Smooth muscle cell of trachea (primary cell): Measurements from ENCODE around the gene ARHGAP8. TPM values are rescaled to one million over a fixed set of nuclear protein-coding genes. Genes with fewer than 3 reads are reported as not detected.

Experiments
- total RNA-seq: library from RNA; depleted of rRNA; stranded (reverse); fragments of >200 nt; gene quantifications from 2 replicates; pipeline ENCODE4 v1.2.1, GENCODE V29; 2014

ARHGAP8 gene
- total RNA-seq = 1.2 TPM in 1 of 2 replicates, not detected in the other

DNA sequence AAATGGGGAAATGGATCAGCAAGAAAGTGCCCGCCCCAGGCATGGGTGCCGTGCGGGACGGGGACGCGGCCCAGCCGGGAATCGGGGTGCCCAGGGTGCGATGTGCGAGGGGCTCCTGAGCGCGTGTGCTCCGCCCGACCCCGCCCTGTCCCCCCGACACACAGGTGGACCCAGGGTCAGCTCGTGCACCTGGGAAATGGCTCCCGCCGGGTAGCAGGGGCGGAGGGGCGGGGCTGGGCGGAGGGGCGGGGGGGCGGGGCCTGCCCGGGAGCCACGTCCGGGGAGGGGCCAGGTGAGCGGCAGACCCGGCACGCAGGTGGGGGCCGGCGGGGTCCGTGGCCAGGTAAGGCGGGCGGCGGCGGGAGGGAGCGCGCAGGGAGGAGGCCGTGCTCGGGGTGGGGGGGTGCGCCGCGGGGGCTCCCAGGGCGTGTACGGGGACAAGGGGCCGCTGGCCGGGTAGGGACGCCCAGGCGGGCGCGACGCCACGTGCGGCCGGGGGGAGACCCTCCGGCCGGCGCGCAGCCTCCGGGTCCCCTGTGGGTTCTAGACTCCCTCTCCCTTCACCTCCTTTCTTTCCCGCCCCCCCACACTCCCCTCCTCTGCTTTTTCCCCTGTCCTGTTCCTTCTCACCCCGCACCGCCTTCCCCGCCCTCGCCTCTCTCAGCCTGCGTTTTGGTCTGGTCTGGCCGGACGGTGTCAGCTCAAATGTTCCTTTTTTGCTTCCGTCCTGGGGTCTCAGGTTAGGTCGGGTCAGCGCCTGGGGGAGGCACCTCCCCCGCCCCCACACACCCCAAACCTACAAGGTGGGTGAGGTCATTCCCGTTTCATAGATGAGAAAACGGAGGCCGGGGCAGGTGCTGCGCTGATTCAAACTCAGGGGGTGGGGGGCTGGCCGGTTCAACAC lies at the start of gene ARHGAP8:
ARHGAP8 (plus strand) TSS at position 291 of the 904 bp plus-strand sequence. CDS start 33,953 bp downstream, outside the sequence.

Other genes with a start within 250 kb of the ARHGAP8 start
- 3.3 and 26.0 TPM in 2 replicates for gene PRR5, start 50.4 kb upstream of the ARHGAP8 start, total RNA-seq